ENCODE data around the gene FTCDNL1.

DNA sequence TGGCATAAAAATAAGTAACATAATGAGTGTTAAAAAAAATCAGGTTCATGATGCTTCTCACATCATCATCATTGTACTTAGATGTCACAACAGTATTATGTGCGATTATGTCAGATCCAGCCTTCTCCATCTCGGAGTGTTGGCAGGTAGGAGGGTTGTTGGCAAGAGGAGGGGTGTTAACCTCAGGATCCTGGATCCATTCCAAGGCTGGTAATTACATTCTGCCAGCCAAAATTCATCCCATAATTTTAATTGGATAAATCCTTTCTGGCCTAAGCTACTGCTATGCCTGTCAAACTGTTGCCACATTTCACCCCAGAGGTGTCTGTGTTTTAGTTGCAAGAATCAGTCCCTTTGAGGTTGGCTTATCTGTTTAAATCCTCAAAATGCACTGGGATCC is 891 bp upstream of the FTCDNL1 start:
- TF ChIP-seq, protein P1, sequence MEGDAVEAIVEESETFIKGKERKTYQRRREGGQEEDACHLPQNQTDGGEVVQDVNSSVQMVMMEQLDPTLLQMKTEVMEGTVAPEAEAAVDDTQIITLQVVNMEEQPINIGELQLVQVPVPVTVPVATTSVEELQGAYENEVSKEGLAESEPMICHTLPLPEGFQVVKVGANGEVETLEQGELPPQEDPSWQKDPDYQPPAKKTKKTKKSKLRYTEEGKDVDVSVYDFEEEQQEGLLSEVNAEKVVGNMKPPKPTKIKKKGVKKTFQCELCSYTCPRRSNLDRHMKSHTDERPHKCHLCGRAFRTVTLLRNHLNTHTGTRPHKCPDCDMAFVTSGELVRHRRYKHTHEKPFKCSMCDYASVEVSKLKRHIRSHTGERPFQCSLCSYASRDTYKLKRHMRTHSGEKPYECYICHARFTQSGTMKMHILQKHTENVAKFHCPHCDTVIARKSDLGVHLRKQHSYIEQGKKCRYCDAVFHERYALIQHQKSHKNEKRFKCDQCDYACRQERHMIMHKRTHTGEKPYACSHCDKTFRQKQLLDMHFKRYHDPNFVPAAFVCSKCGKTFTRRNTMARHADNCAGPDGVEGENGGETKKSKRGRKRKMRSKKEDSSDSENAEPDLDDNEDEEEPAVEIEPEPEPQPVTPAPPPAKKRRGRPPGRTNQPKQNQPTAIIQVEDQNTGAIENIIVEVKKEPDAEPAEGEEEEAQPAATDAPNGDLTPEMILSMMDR (IDR thresholded peaks at IDR 0.05): no peak
- TF ChIP-seq EZH2 (IDR thresholded peaks at IDR 0.05; ENCODE audit: borderline replicate concordance, insufficient read depth, low read depth, low read length, poor library complexity, severe bottlenecking): no peak
